Measurements from ENCODE around the gene SCRN2.

SCRN2 gene

GRCh38 chr17:47791025-47791424 lies 50.0 kb downstream of the SCRN2 start:
- no peaks in the 10 kb centered on the region for H3K27me3 ChIP-seq (ENCODE audit: insufficient read depth, low read depth, severe bottlenecking)
- no peak for DNase-seq
- H3K36me3 ChIP-seq, result no peaks in the 10 kb centered on the region; the same call in 1 of the 2 replicates
- no peaks in the 10 kb centered on the region for H3K9me3 ChIP-seq (ENCODE audit: severe bottlenecking)
- TF ChIP-seq CTCF (IDR thresholded peaks at IDR 0.05; ENCODE audit: low read depth, low read length), result no peak
- H3K4me3 ChIP-seq (ENCODE audit: low read depth, low read length), result no peak overlapping the region
- H3K27ac ChIP-seq, result no peak overlapping the region

- DNase-seq, result peak; percentile 88
- Histone ChIP-seq H3K4me3 (ENCODE audit: low read depth, low read length) (peak overlapping the region; percentile 89), H3K36me3 (no peaks in the 10 kb centered on the region; the same call in 1 of the 2 replicates), H3K27me3 (ENCODE audit: insufficient read depth, low read depth, severe bottlenecking) (no peaks in the 10 kb centered on the region), H3K9me3 (ENCODE audit: severe bottlenecking) (no peaks in the 10 kb centered on the region), H3K27ac (peak overlapping the region; percentile 77)
- TF ChIP-seq CTCF (IDR thresholded peaks at IDR 0.05; ENCODE audit: low read depth, low read length), result peak; percentile 85
Observed at GRCh38 chr17:47789611-47790561, 51.2 kb downstream of the SCRN2 start.

Data from WERI-Rb-1 (cell line).